SK-N-SH (cell line): ENCODE measurements around the gene TMEM187.

Source experiments
- CTCF ChIP-seq: fragments of 200-600 bp; sonication (generic); IDR thresholded peaks from 2 replicates; pipeline ENCODE4 v1.6.1; 2017; ENCODE audit warnings: antibody characterized with exemption, mild to moderate bottlenecking, moderate library complexity
- ELF1 ChIP-seq: IDR thresholded peaks from 2 replicates; pipeline ENCODE4 v1.4.0; 2012
- NFIC ChIP-seq: IDR thresholded peaks from 2 replicates; pipeline ENCODE4 v1.4.0; 2012; ENCODE audit warnings: borderline replicate concordance
- RCOR1 ChIP-seq: fragments of 150-350 bp; IDR thresholded peaks from 2 replicates; pipeline ENCODE4 v1.6.1; 2017; ENCODE audit warnings: antibody characterized with exemption, low read length
- SIN3A ChIP-seq: IDR thresholded peaks from 2 replicates; pipeline ENCODE4 v1.6.1; 2012; ENCODE audit warnings: low read depth, mild to moderate bottlenecking, low read length, moderate library complexity, borderline replicate concordance
- SMC3 ChIP-seq: IDR thresholded peaks from 2 replicates; pipeline ENCODE4 v1.6.1; 2012; ENCODE audit warnings: low read depth, low read length, improper control_type of control experiment
- TAF1 ChIP-seq: IDR thresholded peaks from 2 replicates; pipeline ENCODE4 v1.6.1; 2012; ENCODE audit warnings: low read depth, mild to moderate bottlenecking, low read length, moderate library complexity, borderline replicate concordance

- TF ChIP-seq CTCF (no peak), SIN3A (no peak), RCOR1 (no peak), NFIC (no peak), TAF1 (no peak), SMC3 (no peak), ELF1 (no peak)
Observed at GRCh38 chrX:154015581-154016264, 43.2 kb downstream of the TMEM187 start.
